Left lung (tissue), 10 donors: ENCODE measurements around the gene METTL25. TPM values are rescaled to one million over a fixed set of nuclear protein-coding genes. Genes with fewer than 3 reads are reported as not detected.

Experiments
- ATAC-seq: fragments of 200-7000 bp; cut with Tn5 transposase; one replicate; pipeline ENCODE4 v1.9.1; 2020; ENCODE audit warnings: moderate library complexity
- DNase-seq, 4 donors: peaks; one replicate each; pipeline ENCODE4 v3.0.0-alpha.2; 2013 to 2020
- H3K27ac ChIP-seq, 2 donors: fragments of 200-600 bp; sonication (generic) in 1 of 2; one replicate each; pipeline versions ENCODE4 v1.5.0 to v1.8.0; 2020 to 2021
- H3K27me3 ChIP-seq, 2 donors: fragments of 200-600 bp; sonication (generic) in 1 of 2; one replicate each; pipeline versions ENCODE4 v1.5.0 to v1.8.0; 2020 to 2021
- H3K36me3 ChIP-seq, 2 donors: fragments of 200-600 bp; sonication (generic) in 1 of 2; one replicate each; pipeline versions ENCODE4 v1.5.0 to v1.8.0; 2020 to 2021
- H3K4me1 ChIP-seq, 2 donors: fragments of 200-600 bp; one replicate each; pipeline ENCODE4 v1.8.0; 2021
- H3K4me3 ChIP-seq, 2 donors: fragments of 200-600 bp; sonication (generic) in 1 of 2; one replicate each; pipeline versions ENCODE4 v1.5.0 to v1.8.0; 2020 to 2021; ENCODE audit warnings: mild to moderate bottlenecking in 1 of 2
- H3K9me3 ChIP-seq, 2 donors: fragments of 200-600 bp; sonication (generic) in 1 of 2; one replicate each; pipeline versions ENCODE4 v1.5.0 to v1.8.0; 2020 to 2021
- CTCF ChIP-seq, 2 donors: fragments of 200-600 bp; sonication (generic) in 1 of 2; IDR thresholded peaks; one replicate each; pipeline versions ENCODE4 v1.5.0 to v1.8.0; 2021; ENCODE audit warnings: antibody characterized with exemption in 2 of 2
- intact Hi-C, 2 donors: fragments of 100-400 bp; cut with DNase I; formaldehyde crosslinking; loops; one replicate each; pipeline versions ENCODE4 v1.11.2 to v1.14.2; 2022
- polyA plus RNA-seq, 6 donors: library from polyadenylated mRNA; unstranded; fragments of 120-200 nt; gene quantifications; one replicate each; pipeline ENCODE4 v1.2.1, GENCODE V29; 2013; ENCODE audit not compliant: insufficient read length in 6 of 6
- total RNA-seq, 2 donors: library from RNA; stranded (reverse); fragmentation: NEBNext Ultra II Directional; extraction: Animal tissue kit (Norgen Biotek cat#: 25700); gene quantifications; one replicate each; pipeline ENCODE4 v1.2.1, GENCODE V29; 2021
- donor health status: DM: no; HTN: yes; CAD: no.
- donor health status: DM: no; HTN: no; CAD: no.

The METTL25 gene
- total and polyA plus RNA-seq, 8 donors = 10.8 to 16.9 (median 13.9) TPM

GRCh38 chr12:82426081-82426480 is 67.8 kb downstream of the METTL25 start:
- no peaks in the 10 kb centered on the region for H3K27me3 ChIP-seq
- intact Hi-C loops = no loop called here
- no peaks in the 10 kb centered on the region for H3K36me3 ChIP-seq
- no peaks in the 10 kb centered on the region for H3K9me3 ChIP-seq
- ATAC-seq (no peak), DNase-seq (no peak)
- TF ChIP-seq CTCF (IDR thresholded peaks at IDR 0.05) = no peak
- no peaks in the 10 kb centered on the region for H3K4me1 ChIP-seq
- H3K27ac ChIP-seq = no peak overlapping the region
- H3K4me3 ChIP-seq = no peak overlapping the region

DNA sequence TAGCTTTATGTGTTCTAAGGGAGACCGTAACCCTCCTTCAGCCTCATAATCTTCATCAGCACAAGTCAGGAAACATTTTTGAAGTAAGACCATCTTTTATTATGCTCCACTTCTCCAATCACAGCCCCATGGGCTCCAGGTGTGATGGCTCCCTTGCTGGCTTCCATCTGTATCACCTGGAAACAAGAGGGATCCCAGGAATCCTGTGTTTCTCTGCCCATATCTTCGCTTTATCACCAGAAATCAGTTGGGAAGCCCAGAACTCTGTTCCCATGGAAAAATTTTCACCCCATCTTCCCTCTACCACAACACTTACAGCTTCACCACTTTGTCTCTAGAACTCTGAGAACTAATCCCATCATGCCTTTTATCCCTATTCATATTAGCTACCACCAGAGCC is 68.3 kb downstream of the METTL25 start:
- Histone ChIP-seq H3K9me3 (no peaks in the 10 kb centered on the region), H3K27ac (no peak overlapping the region), H3K4me1 (no peaks in the 10 kb centered on the region), H3K4me3 (no peak overlapping the region), H3K36me3 (no peaks in the 10 kb centered on the region), H3K27me3 (no peaks in the 10 kb centered on the region)
- DNase-seq (no peak), ATAC-seq (no peak)
- intact Hi-C loops = no loop called here
- no peak for TF ChIP-seq CTCF (IDR thresholded peaks at IDR 0.05)

DNA sequence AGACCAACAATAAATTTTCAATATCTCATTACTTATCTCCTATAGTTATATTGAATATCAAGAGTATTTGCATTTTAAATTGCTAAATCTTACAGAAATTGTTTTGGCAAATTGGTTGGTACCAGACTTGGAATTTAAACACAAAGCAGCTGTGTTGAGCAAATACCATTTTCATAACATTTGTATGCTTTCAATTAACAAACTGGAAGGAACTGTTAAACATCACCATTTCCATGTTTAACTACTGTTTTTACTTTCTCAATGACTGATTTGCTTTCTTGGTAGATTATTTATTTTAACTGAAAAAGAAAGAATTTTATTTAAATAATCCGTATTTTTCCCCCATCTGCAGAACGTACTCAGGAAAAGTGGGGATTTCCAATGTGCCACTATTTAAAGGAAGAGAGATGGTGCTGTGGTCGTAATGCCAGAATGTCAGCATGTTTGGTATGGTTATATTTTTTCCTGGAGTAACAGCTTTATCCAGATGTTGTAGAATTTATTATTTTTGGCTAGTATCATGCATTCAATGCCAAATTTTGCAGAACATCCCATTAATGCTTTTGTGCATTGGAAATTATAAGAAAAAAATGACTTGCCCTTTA is 72.3 kb downstream of the METTL25 start:
- no peak for TF ChIP-seq CTCF (IDR thresholded peaks at IDR 0.05)
- Histone ChIP-seq H3K9me3 (no peaks in the 10 kb centered on the region), H3K4me1 (no peaks in the 10 kb centered on the region), H3K27me3 (no peaks in the 10 kb centered on the region), H3K36me3 (no peaks in the 10 kb centered on the region), H3K4me3 (no peak overlapping the region), H3K27ac (no peak overlapping the region)
- intact Hi-C loops = no loop called here
- no peak for ATAC-seq
- no peak for DNase-seq

GRCh38 chr12:82434392-82434911 is 76.1 kb downstream of the METTL25 start:
- intact Hi-C loops = no loop called here

DNA sequence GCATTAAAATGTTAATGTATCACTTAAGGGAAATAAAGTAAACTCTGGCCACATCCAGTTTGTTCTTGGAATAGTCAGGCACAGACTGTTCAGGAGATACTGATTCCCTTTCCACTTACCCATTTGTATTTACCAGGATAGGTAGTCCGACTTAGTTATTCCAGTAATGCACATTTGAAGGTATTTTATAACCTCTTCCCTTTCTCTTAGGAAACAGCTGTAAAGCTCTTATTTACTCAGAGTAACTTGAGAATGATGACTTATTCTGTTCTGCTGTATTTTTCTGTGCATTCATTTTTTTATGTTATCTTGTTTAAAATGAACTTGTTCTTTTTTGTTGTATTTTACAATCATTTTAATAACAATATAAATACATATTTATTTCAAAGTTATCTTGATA is 78.0 kb downstream of the METTL25 start:
- Histone ChIP-seq H3K27me3 (no peaks in the 10 kb centered on the region), H3K4me1 (no peaks in the 10 kb centered on the region), H3K4me3 (no peak overlapping the region), H3K9me3 (no peaks in the 10 kb centered on the region), H3K36me3 (peaks cover 0 to 8% of the 10 kb centered on the region in 2 donors), H3K27ac (no peak overlapping the region)
- no peak for DNase-seq
- TF ChIP-seq CTCF (IDR thresholded peaks at IDR 0.05) = no peak
- intact Hi-C loops = no loop called here
- no peak for ATAC-seq

More at GRCh38 chr12:82434392-82434911, 76.1 kb downstream of the METTL25 start:
- Histone ChIP-seq H3K4me3 (no peak overlapping the region), H3K27ac (no peak overlapping the region), H3K9me3 (no peaks in the 10 kb centered on the region), H3K4me1 (no peaks in the 10 kb centered on the region), H3K27me3 (no peaks in the 10 kb centered on the region), H3K36me3 (no peaks in the 10 kb centered on the region)
- no peak for TF ChIP-seq CTCF (IDR thresholded peaks at IDR 0.05)
- ATAC-seq (no peak), DNase-seq (no peak)
